ENCODE results near the gene DPEP1. TPM values are rescaled to one million over a fixed set of nuclear protein-coding genes. Genes with fewer than 3 reads are reported as not detected.

The DPEP1 gene
- total RNA-seq, 1 donor: 0.36 TPM

DNA sequence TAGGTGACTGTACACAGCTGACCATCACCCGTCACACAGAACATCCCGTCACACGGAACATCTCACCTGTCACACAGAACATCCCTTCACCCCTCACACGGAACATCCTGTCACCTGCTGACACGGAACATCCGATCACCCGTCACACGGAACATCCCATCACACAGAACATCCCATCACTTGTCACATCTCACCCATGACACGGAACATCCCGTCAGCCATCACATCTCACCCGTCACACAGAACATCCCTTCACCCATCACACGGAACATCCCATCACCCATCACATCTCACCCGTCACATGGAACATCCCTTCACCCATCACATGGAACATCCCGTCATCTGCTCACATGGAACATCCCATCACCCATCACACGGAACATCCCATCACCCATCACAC, 34.1 kb upstream of the DPEP1 start:
- DNase-seq (ENCODE audit: insufficient read length, low spot score, missing footprints): no peak
- peaks cover 10% of the 10 kb centered on the region for H3K36me3 ChIP-seq (ENCODE audit: insufficient read depth, low read length)
- no peak overlapping the region for H3K27ac ChIP-seq (ENCODE audit: low read depth, low read length)
- peaks cover 18% of the 10 kb centered on the region for H3K4me1 ChIP-seq (ENCODE audit: insufficient read depth, low read length)
- no peaks in the 10 kb centered on the region for H3K27me3 ChIP-seq (ENCODE audit: insufficient read depth, low read length)
- H3K4me3 ChIP-seq (ENCODE audit: insufficient read depth, low read length): no peak overlapping the region
- peaks cover 27% of the 10 kb centered on the region for H3K79me2 ChIP-seq (ENCODE audit: insufficient read depth, low read length)
- no peaks in the 10 kb centered on the region for H3K9me3 ChIP-seq (ENCODE audit: low read depth, low read length)
- no peak for TF ChIP-seq CTCF (IDR thresholded peaks at IDR 0.05; ENCODE audit: extremely low read depth, low read depth, low read length)
- H4K20me1 ChIP-seq (ENCODE audit: insufficient read depth, low read length): no peaks in the 10 kb centered on the region
- no peak overlapping the region for H3K4me2 ChIP-seq (ENCODE audit: insufficient read depth, low read length)
- no peak overlapping the region for H2AFZ ChIP-seq (ENCODE audit: low read length)

GRCh38 chr16:89581045-89581695, 32.3 kb upstream of the DPEP1 start:
- no peak overlapping the region for H3K4me2 ChIP-seq (ENCODE audit: insufficient read depth, low read length)
- H2AFZ ChIP-seq (ENCODE audit: low read length): no peak overlapping the region
- H3K36me3 ChIP-seq (ENCODE audit: insufficient read depth, low read length): peaks cover 10% of the 10 kb centered on the region
- H3K9me3 ChIP-seq (ENCODE audit: low read depth, low read length): no peaks in the 10 kb centered on the region
- H3K27me3 ChIP-seq (ENCODE audit: insufficient read depth, low read length): no peaks in the 10 kb centered on the region
- no peak for TF ChIP-seq CTCF (IDR thresholded peaks at IDR 0.05; ENCODE audit: extremely low read depth, low read depth, low read length)
- peaks cover 22% of the 10 kb centered on the region for H3K79me2 ChIP-seq (ENCODE audit: insufficient read depth, low read length)
- peaks cover 23% of the 10 kb centered on the region for H3K4me1 ChIP-seq (ENCODE audit: insufficient read depth, low read length)
- no peaks in the 10 kb centered on the region for H4K20me1 ChIP-seq (ENCODE audit: insufficient read depth, low read length)
- peak; percentile 100 for DNase-seq (ENCODE audit: insufficient read length, low spot score, missing footprints)
- H3K27ac ChIP-seq (ENCODE audit: low read depth, low read length): peak overlapping the region; percentile 91
- H3K4me3 ChIP-seq (ENCODE audit: insufficient read depth, low read length): no peak overlapping the region

- no peak for TF ChIP-seq CTCF (IDR thresholded peaks at IDR 0.05; ENCODE audit: extremely low read depth, low read depth, low read length)
- H3K9me3 ChIP-seq (ENCODE audit: low read depth, low read length): no peaks in the 10 kb centered on the region
- peak overlapping the region; percentile 91 for H3K27ac ChIP-seq (ENCODE audit: low read depth, low read length)
- DNase-seq (ENCODE audit: insufficient read length, low spot score, missing footprints): peak; percentile 98
- peaks cover 10% of the 10 kb centered on the region for H3K36me3 ChIP-seq (ENCODE audit: insufficient read depth, low read length)
- no peak overlapping the region for H3K4me3 ChIP-seq (ENCODE audit: insufficient read depth, low read length)
- H3K4me2 ChIP-seq (ENCODE audit: insufficient read depth, low read length): peak overlapping the region; percentile 9
- peak overlapping the region; percentile 4 for H2AFZ ChIP-seq (ENCODE audit: low read length)
- no peaks in the 10 kb centered on the region for H4K20me1 ChIP-seq (ENCODE audit: insufficient read depth, low read length)
- H3K4me1 ChIP-seq (ENCODE audit: insufficient read depth, low read length): peaks cover 30% of the 10 kb centered on the region
- H3K79me2 ChIP-seq (ENCODE audit: insufficient read depth, low read length): peaks cover 13% of the 10 kb centered on the region
- H3K27me3 ChIP-seq (ENCODE audit: insufficient read depth, low read length): no peaks in the 10 kb centered on the region
Observed at GRCh38 chr16:89581861-89582563, 31.4 kb upstream of the DPEP1 start.

- H2AFZ ChIP-seq (ENCODE audit: low read length): peak overlapping the region; percentile 4
- no peak for DNase-seq (ENCODE audit: insufficient read length, low spot score, missing footprints)
- H3K4me2 ChIP-seq (ENCODE audit: insufficient read depth, low read length): peak overlapping the region; percentile 9
- no peak overlapping the region for H3K4me3 ChIP-seq (ENCODE audit: insufficient read depth, low read length)
- H4K20me1 ChIP-seq (ENCODE audit: insufficient read depth, low read length): no peaks in the 10 kb centered on the region
- peaks cover 10% of the 10 kb centered on the region for H3K36me3 ChIP-seq (ENCODE audit: insufficient read depth, low read length)
- H3K4me1 ChIP-seq (ENCODE audit: insufficient read depth, low read length): peaks cover 30% of the 10 kb centered on the region
- peak overlapping the region; percentile 91 for H3K27ac ChIP-seq (ENCODE audit: low read depth, low read length)
- TF ChIP-seq CTCF (IDR thresholded peaks at IDR 0.05; ENCODE audit: extremely low read depth, low read depth, low read length): no peak
- peaks cover 8% of the 10 kb centered on the region for H3K79me2 ChIP-seq (ENCODE audit: insufficient read depth, low read length)
- H3K27me3 ChIP-seq (ENCODE audit: insufficient read depth, low read length): no peaks in the 10 kb centered on the region
- H3K9me3 ChIP-seq (ENCODE audit: low read depth, low read length): no peaks in the 10 kb centered on the region
Observed at GRCh38 chr16:89582614-89583196, 30.7 kb upstream of the DPEP1 start.

Measured in osteoblast (primary cell).